NCI-H345 treated with DMSO at 0.1 percent for 48 hours (cell line): ENCODE measurements around the gene METTL3.
A peak's percentile ranks its signal among the peaks of the same experiment; 100 is the strongest.

Experiments used
- DNase-seq: peaks from one replicate; lab custom pipeline; 2025; ENCODE audit not compliant: unreplicated experiment; lab: John Stamatoyannopoulos, UW

The METTL3 gene

GRCh38 chr14:21476925-21477681 lies 34.0 kb downstream of the METTL3 start, which contains the start of the genes RAB2B and TOX4:
Gene RAB2B (minus strand): TSS chr14:21476959. CDS start chr14:21476872, 87 bp downstream.
Gene TOX4 (plus strand): TSS chr14:21477195. CDS start chr14:21477279, 84 bp downstream.
- peak; percentile 98 for DNase-seq

- no peak for DNase-seq
These were observed 34.6 kb downstream of the METTL3 start for GRCh38 chr14:21476523-21476924.

- DNase-seq = no peak
These were observed 35.2 kb downstream of the METTL3 start for GRCh38 chr14:21475767-21476522.

GRCh38 chr14:21467616-21468015 lies 43.5 kb downstream of the METTL3 start:
- no peak for DNase-seq

GRCh38 chr14:21455912-21456667 lies 55.0 kb downstream of the METTL3 start, which contains the start of gene CHD8:
Gene CHD8 (minus strand): TSS chr14:21456123. CDS start chr14:21431643, 24,480 bp downstream.
- DNase-seq = peak; percentile 98

- DNase-seq = no peak
These were observed 55.6 kb downstream of the METTL3 start for GRCh38 chr14:21455592-21455911.

- DNase-seq = no peak
These were observed 56.1 kb downstream of the METTL3 start for GRCh38 chr14:21454843-21455544.

GRCh38 chr14:21449899-21450216 lies 61.3 kb downstream of the METTL3 start:
- DNase-seq = no peak
